Measurements from ENCODE around the gene ZNHIT2. TPM values are rescaled to one million over a fixed set of nuclear protein-coding genes. Genes with fewer than 3 reads are reported as not detected.

ZNHIT2 gene
- total and polyA plus RNA-seq, 2 of the 13 experiments (the other 11 are each of a cell fraction or from before 2014, with no cell fraction given) = 1.1 to 6.5 TPM

GRCh38 chr11:65110354-65110861 is 7.1 kb downstream of the ZNHIT2 start (continued):
- TF ChIP-seq ZNF580 (CRISPR knock-in tag; IDR thresholded peaks at IDR 0.05; ENCODE audit: borderline replicate concordance, low read depth) (no peak), GABPA (IDR thresholded peaks at IDR 0.05; ENCODE audit: low read depth, low read length) (no peak), GABPA (CRISPR knock-in tag; IDR thresholded peaks at IDR 0.05; ENCODE audit: low read depth) (no peak), PBX2 (CRISPR knock-in tag; IDR thresholded peaks at IDR 0.05) (no peak), RFXAP (CRISPR knock-in tag; IDR thresholded peaks at IDR 0.05; ENCODE audit: borderline replicate concordance) (0 out of 2 replicates have a peak, but pooled peaks have one; percentile 40), RBM22 (optimal IDR thresholded peaks at IDR 0.05; ENCODE audit: low read length) (peak; percentile 79), RARA (CRISPR knock-in tag; IDR thresholded peaks at IDR 0.05) (no peak), MLX (CRISPR knock-in tag; IDR thresholded peaks at IDR 0.05) (no peak), RXRB (CRISPR knock-in tag; IDR thresholded peaks at IDR 0.05; ENCODE audit: borderline replicate concordance) (no peak), MXD3 (CRISPR knock-in tag; IDR thresholded peaks at IDR 0.05) (no peak), ZBTB49 (CRISPR knock-in tag; IDR thresholded peaks at IDR 0.05; ENCODE audit: borderline replicate concordance) (no peak), ZNF737 (CRISPR knock-in tag; IDR thresholded peaks at IDR 0.05; ENCODE audit: borderline replicate concordance) (no peak), KMT2A (CRISPR knock-in tag; IDR thresholded peaks at IDR 0.05) (peak; percentile 55), ZKSCAN8 (CRISPR knock-in tag; IDR thresholded peaks at IDR 0.05; ENCODE audit: borderline replicate concordance) (no peak), ZNF350 (CRISPR knock-in tag; IDR thresholded peaks at IDR 0.05; ENCODE audit: borderline replicate concordance, low read depth) (peak; percentile 28; the same call in 1 of the 2 replicates), HIVEP1 (CRISPR knock-in tag; IDR thresholded peaks at IDR 0.05) (no peak), ZSCAN30 (CRISPR knock-in tag; IDR thresholded peaks at IDR 0.05) (no peak), ZC3H4 (CRISPR knock-in tag; IDR thresholded peaks at IDR 0.05; ENCODE audit: borderline replicate concordance) (no peak), THAP11 (CRISPR knock-in tag; IDR thresholded peaks at IDR 0.05) (peak; percentile 36; the same call in 1 of the 2 replicates), NR2F1 (CRISPR knock-in tag; IDR thresholded peaks at IDR 0.05) (no peak), SCMH1 (CRISPR knock-in tag; IDR thresholded peaks at IDR 0.05; ENCODE audit: borderline replicate concordance) (no peak), POGK (CRISPR knock-in tag; conservative IDR thresholded peaks at IDR 0.05) (no peak), SAP130 (CRISPR knock-in tag; IDR thresholded peaks at IDR 0.05; ENCODE audit: low read depth) (peak; percentile 67), ZNF639 (CRISPR knock-in tag; conservative IDR thresholded peaks at IDR 0.05) (no peak)
